Measurements from ENCODE around the gene SLC4A2.
"Not testable (repeated sequence)": the region's sequence is repeated elsewhere in the genome, so short reads cannot be mapped to it uniquely, and the experiment has no call there.

SLC4A2 gene

DNA sequence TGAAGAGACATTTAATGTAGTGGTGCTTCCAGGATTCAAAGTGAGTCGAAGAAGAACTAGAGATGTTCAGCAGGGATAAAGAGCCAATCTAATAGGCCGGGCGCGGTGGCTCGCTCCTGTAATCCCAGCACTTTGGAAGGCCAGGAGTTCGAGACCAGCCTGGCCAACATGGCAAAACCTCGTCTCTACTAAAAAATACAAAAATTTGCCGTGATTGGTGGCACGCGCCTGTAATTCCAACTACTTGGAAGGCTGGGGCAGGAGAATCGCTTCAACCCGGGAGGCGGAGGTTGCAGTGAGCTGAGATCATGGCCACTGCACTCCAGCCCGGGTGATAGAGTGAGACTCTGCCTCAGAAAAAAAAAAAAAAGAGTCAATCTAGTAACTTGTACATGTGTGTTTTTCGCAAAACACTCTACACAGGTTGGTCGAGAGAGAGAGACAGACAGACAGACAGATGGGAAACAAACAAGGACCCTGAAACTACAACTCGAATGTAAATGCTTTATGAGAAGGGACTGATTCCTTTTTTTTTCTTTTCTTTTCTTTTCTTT, 30.4 kb upstream of the SLC4A2 start:
- DNase-seq: no peak

DNA sequence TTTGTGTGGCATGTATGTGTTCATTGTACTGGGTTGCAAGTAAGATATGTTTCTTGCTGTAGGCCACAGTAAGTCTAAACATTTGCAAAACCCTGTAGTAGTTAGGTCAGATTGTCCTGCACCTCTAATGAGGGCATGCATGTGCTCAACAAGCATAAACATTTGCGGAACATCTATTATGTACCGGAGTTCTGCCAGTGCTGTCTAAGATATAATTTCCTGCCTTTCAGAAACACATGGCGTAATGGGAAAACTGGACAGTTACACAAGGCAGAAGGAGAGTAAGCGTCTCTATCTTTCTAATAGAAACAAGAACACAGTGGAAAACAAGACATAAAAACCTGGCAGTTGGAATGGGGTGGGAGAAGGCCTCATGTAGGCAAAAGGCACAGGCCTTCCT, 28.4 kb upstream of the SLC4A2 start:
- TF ChIP-seq GATA1 (IDR thresholded peaks at IDR 0.05; ENCODE audit: low read depth, low read length) (no peak), POLR2A (IDR thresholded peaks at IDR 0.05; ENCODE audit: low read length) (no peak)
- no peak for DNase-seq

More for the DNA sequence above, 30.4 kb upstream of the SLC4A2 start:
- TF ChIP-seq GATA1 (IDR thresholded peaks at IDR 0.05; ENCODE audit: low read depth, low read length) (no peak), POLR2A (IDR thresholded peaks at IDR 0.05; ENCODE audit: low read length) (no peak)

DNA sequence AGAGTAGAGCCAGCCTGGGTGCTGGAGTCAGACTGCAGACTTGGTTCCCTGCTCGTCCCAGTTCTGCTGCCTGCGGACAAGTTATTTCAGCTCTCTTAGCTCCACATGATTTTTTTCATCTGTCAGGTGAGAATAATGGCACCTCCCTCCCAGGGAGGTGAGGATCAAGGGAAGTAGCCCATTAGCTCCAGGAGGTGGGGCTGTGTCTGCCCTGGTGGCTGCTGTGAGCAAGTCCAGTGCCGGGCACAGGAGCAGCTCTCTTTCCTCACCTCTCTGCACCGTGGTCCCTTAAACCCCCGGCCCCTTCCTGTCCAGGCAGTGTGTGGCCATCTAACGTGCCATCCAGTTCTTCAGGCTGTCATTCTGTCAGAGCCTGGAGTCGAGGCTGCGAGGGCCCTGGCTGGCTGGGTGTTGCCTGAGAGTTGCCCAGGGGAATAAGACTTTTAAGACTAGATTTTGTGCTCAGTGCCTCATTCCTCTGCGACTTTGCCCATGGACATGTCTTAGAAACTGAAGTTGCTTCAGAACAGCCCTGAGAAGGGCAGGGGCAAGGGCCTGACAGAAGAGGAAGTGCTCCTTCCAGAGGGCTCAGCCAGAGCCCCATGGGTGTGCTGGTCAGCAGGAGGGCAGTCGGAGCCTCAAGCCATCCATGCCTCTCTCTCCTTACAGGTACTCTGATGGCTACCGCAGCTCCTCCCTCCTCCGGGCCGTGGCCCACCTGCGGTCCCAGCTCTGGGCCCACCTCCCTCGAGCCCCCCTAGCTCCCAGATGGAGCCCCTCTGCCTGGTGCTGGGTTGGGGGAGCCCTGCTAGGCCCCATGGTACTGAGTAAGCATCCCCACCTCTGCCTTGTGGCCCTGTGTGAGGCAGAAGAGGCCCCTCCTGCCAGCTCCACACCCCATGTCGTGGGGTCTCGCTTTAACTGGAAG, 26.2 kb upstream of the SLC4A2 start:
- TF ChIP-seq POLR2A (IDR thresholded peaks at IDR 0.05; ENCODE audit: low read length): no peak
- TF ChIP-seq GATA1 (IDR thresholded peaks at IDR 0.05; ENCODE audit: low read depth, low read length): no peak

DNA sequence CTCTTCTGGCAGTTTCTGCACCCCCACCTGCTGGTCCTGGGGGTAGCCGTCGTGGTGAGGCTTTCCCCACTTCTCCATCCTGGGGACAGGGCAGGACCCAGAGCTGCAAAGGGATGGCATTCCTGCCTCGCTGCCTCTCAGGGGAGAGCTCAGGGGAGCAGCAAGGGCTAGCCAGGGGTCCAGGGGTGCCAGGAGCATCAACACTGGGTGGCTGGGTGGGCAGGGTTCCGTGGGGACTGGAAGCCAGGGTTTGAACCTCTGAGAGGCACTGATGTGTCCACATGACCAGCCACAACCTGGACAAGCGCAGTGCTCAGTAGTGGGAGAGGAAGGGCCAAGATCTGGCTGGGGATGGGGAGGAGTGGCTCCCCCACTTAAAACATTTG, 25.5 kb upstream of the SLC4A2 start:
- no peak for DNase-seq
- TF ChIP-seq POLR2A (IDR thresholded peaks at IDR 0.05; ENCODE audit: low read length) (no peak), GATA1 (IDR thresholded peaks at IDR 0.05; ENCODE audit: low read depth, low read length) (no peak)

More for the DNA sequence above, 26.2 kb upstream of the SLC4A2 start:
- no peak for DNase-seq

DNA sequence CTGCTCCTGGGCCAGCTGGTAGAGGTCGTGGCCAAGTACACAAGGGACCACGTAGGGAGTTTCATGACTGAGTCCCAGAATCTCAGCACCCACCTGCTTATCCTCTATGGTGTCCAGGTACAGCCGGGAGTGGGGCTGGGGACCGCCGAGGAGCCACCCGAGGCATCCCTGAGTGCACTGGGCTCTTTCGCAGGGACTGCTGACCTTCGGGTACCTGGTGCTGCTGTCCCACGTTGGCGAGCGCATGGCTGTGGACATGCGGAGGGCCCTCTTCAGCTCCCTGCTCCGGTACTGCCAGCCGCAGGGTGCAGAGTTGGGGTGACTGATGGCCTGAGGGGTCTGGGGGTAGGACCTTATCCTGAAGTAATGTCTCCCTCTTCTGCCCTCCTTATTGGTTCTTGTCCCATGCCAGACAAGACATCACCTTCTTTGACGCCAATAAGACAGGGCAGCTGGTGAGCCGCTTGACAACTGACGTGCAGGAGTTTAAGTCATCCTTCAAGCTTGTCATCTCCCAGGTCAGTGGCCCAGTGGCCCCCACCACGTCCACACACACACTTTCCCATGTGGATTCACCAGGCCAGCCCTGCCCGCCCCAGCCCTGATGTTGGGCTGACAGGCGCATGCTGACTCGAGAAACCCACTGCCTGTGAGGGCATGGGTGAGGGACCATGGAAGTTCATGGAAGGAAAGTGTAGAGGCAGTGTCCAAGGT, 24.9 kb upstream of the SLC4A2 start:
- TF ChIP-seq POLR2A (IDR thresholded peaks at IDR 0.05; ENCODE audit: low read length): peak; percentile 15
- TF ChIP-seq GATA1 (IDR thresholded peaks at IDR 0.05; ENCODE audit: low read depth, low read length): no peak
- DNase-seq: no peak

DNA sequence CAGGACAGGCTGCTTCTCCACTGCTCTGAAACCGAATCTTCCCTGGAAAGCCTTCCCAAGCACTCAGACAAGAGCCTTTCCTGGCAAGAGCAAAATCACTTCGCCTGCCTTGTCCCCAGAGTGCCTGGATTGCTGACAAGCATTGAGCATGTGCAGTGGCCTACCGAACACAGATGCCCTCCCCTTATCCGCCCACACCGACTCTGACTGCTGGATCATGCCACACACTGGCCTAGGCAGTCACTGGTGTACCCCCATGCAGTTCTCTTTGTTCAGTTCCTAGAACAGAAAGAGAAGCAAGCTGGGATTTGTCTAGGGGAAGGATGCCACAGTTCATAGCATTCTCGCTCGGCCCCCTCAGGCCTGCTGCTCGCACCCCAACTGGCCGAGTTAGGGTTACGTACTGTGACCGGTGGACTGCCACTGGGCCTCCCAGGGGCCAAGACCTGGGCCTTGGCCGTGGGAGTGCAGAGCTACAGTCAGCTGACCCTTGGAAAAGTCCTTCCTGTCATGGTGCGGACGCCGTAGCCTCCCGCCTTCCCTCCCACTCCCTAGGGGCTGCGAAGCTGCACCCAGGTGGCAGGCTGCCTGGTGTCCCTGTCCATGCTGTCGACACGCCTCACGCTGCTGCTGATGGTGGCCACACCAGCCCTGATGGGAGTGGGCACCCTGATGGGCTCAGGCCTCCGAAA, 24.2 kb upstream of the SLC4A2 start:
- TF ChIP-seq GATA1 (IDR thresholded peaks at IDR 0.05; ENCODE audit: low read depth, low read length) (no peak), POLR2A (IDR thresholded peaks at IDR 0.05; ENCODE audit: low read length) (no peak)
- no peak for DNase-seq

DNA sequence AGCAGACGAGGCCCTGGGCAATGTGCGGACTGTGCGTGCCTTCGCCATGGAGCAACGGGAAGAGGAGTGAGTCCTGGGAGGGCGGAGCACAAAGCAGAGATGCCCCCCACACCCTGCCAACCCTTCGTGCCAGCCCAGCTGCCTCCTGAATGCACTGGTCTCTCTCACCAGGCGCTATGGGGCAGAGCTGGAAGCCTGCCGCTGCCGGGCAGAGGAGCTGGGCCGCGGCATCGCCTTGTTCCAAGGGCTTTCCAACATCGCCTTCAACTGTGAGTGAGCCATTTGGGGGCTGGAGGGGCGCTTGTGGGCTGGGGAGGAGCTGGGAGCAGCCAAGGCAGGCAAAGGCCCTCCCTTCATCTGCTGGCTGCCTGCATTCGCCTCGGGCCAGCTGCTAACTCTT, 23.5 kb upstream of the SLC4A2 start:
- TF ChIP-seq GATA1 (IDR thresholded peaks at IDR 0.05; ENCODE audit: low read depth, low read length) (no peak), POLR2A (IDR thresholded peaks at IDR 0.05; ENCODE audit: low read length) (no peak)
- DNase-seq: no peak

DNA sequence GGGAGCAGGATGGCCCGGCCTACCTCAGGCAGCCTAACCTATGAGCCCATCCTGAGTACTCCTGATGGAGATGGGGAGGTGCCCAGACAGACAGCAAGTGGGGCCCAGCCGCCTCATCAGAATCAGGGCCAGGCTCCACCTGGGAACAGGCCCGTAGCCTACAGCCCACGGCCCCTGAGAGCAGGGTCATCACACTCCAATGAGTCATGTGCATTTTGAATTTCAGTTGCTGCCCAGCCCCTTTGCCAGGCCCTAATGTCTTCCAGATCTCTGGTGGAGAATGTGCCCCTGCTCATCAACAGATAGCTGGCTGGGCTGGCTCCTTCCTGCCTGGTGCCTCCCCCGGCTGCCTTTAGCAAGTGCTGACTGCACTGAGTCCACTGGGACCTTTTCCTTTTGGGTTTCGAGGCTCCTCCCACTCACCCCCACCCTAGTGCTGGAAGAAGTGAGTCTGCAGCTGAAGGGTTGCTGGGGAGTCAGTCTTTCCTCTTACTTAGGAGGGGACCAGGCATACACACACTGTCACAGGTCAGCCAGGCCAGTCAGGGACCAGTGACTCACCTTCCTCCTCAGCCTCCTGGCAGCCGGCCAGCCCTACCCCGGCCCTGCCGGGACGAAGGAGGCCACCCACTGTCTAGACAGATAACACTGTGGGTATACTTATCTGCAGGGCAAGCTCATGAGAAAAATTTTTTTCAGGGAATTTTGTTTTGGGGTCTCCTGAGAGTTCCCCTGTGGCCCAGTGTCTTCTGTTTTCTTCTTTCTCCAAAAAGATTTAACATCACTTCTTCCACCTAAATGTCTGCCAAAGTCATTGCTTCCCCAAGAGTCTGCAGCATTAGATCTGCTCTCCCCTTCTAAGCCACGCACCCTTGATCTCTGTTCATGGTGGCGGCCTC, 20.2 kb upstream of the SLC4A2 start:
- TF ChIP-seq GATA1 (IDR thresholded peaks at IDR 0.05; ENCODE audit: low read depth, low read length) (peak; percentile 34), POLR2A (IDR thresholded peaks at IDR 0.05; ENCODE audit: low read length) (peak; percentile 94)
- peak; percentile 97 for DNase-seq

DNA sequence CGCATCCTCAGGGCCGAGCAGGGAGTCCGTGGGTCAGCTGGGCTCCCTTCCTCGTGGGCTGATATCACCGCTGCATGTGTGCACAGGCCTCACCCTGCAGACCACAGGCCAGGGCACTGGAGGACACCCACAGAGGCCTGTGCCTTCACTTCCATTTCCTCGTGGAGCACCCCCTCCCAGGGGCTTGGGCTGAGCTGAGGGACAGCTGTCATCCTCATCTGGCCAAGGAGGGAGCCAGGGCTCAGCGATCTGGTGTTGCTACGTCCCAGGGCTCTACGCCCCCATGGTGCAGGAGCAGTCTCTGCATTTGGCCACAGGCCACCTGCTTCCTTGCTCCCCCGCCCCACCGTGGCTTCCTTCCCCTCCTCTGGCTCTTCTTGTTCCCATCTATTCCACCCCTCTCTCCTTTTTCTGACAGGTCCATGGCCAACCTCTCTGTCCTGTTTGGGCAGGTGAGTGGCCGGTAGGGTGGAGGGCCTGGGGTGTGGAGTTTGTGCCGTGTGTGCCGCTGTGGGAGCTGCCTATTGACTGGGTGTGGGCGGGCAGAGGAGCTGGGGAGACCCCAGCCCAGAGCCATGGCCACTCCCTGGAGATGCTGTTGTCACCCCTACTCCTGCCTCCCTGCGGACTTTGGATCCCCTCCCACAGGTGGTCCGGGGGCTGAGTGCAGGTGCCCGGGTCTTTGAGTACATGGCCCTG, 19.4 kb upstream of the SLC4A2 start:
- TF ChIP-seq GATA1 (IDR thresholded peaks at IDR 0.05; ENCODE audit: low read depth, low read length): no peak
- TF ChIP-seq POLR2A (IDR thresholded peaks at IDR 0.05; ENCODE audit: low read length): no peak
- peak in 1 of 2 experiments; percentile 82 for DNase-seq

DNA sequence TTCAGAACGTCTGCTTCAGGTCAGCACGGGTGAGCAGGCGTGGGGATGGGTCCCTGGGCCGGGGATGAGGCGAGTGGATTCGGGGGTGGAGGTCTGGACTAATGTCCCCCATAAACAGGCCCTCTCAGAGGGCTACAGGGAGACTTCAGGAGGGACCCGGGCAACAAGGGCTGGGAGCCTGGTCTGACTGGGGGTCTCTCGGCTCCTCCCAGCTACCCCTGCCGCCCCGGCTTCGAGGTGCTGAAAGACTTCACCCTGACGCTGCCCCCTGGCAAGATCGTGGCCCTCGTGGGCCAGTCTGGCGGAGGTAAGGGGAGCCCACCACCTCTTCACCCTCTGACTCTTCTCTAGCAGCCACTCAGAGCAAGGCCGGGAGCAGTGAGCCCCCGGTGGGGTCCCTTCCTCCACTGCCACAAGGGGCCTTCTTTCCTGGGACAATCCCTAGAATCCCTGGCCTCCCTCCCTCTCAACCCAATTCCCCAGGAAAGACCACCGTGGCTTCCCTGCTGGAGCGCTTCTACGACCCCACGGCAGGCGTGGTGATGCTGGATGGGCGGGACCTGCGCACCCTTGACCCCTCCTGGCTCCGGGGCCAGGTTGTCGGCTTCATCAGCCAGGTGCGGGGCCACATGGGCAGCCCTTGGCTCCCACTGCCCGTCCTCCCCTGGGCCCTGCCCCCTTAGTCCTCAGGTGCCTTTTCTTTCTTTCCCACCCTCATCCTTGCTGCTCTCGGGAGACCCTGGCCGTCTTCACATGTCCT, 18.6 kb upstream of the SLC4A2 start:
- TF ChIP-seq POLR2A (IDR thresholded peaks at IDR 0.05; ENCODE audit: low read length) (no peak), GATA1 (IDR thresholded peaks at IDR 0.05; ENCODE audit: low read depth, low read length) (no peak)
- no peak for DNase-seq

DNA sequence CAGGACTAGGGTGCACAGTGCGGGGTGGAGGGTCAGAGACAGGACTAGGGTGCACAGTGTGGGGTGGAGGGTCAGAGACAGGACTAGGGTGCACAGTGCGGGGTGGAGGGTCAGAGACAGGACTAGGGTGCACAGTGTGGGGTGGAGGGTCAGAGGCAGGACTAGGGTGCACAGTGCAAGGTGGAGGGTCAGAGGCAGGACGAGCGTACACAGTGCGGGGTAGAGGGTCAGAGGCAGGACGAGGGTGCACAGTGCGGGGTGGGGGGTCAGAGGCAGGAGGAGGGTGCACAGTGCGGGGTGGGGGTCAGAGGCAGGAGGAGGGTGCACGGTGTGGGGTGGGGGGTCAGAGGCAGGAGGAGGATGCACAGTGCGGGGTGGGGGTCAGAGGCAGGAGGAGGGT, 15.9 kb upstream of the SLC4A2 start:
- not testable (repeated sequence) for DNase-seq

DNA sequence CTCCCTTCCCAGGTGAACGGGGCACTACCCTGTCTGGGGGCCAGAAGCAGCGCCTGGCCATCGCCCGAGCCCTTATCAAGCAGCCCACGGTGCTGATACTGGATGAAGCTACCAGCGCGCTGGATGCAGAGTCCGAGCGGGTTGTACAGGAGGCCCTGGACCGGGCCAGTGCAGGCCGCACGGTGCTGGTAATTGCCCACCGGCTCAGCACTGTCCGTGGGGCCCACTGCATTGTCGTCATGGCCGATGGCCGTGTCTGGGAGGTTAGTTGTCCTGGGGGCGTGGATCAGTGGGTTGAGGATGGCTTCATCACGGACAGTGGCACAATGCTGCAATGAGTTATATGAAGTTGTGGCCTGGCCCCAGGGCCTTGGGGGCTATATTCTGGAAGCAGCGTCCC, 15.4 kb upstream of the SLC4A2 start:
- no peak for DNase-seq
- TF ChIP-seq POLR2A (IDR thresholded peaks at IDR 0.05; ENCODE audit: low read length) (no peak), GATA1 (IDR thresholded peaks at IDR 0.05; ENCODE audit: low read depth, low read length) (no peak)
